Ovary (tissue), 3 donors: ENCODE data around the gene TOB1.

ENCODE experiments used
- EP300 ChIP-seq: sonication (generic); formaldehyde crosslinking; IDR thresholded peaks from one replicate; pipeline ENCODE4 v1.6.1; 2017; ENCODE audit warnings: antibody characterized with exemption
- POLR2A ChIP-seq: fragments of 450-650 bp; IDR thresholded peaks from one replicate; pipeline ENCODE4 v1.6.1; 2017; ENCODE audit warnings: antibody characterized with exemption, mild to moderate bottlenecking, moderate library complexity
- TF ChIP-seq, protein P1 (sequence below), 3 donors: fragments of 450-650 bp in 2 of 3; fragments of 200-600 bp in 1 of 3; IDR thresholded peaks; one replicate each; pipeline versions ENCODE4 v1.5.1 to v1.8.0; 2016 to 2022; ENCODE audit warnings: antibody characterized with exemption in 3 of 3, mild to moderate bottlenecking in 1 of 3
- donor health status: DM: no; HTN: no; CAD: no.

- TF ChIP-seq EP300 (no peak), POLR2A (no peak)
- TF ChIP-seq, protein P1, sequence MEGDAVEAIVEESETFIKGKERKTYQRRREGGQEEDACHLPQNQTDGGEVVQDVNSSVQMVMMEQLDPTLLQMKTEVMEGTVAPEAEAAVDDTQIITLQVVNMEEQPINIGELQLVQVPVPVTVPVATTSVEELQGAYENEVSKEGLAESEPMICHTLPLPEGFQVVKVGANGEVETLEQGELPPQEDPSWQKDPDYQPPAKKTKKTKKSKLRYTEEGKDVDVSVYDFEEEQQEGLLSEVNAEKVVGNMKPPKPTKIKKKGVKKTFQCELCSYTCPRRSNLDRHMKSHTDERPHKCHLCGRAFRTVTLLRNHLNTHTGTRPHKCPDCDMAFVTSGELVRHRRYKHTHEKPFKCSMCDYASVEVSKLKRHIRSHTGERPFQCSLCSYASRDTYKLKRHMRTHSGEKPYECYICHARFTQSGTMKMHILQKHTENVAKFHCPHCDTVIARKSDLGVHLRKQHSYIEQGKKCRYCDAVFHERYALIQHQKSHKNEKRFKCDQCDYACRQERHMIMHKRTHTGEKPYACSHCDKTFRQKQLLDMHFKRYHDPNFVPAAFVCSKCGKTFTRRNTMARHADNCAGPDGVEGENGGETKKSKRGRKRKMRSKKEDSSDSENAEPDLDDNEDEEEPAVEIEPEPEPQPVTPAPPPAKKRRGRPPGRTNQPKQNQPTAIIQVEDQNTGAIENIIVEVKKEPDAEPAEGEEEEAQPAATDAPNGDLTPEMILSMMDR (IDR thresholded peaks at IDR 0.05) = no peak
Observed at GRCh38 chr17:50853015-50853615, 13.0 kb downstream of the TOB1 start.
